Transverse colon (tissue), 4 donors: ENCODE results near the gene C22orf42. TPM values are rescaled to one million over a fixed set of nuclear protein-coding genes. Genes with fewer than 3 reads are reported as not detected.
A peak's percentile ranks its signal among the peaks of the same experiment; 100 is the strongest.

Experiments
- DNase-seq: peaks from one replicate; pipeline ENCODE4 v3.0.0-alpha.2; 2019
- H3K27ac ChIP-seq, 4 donors: fragments of 200-600 bp; sonication (generic); 2 replicates each; pipeline ENCODE4 v1.5.1; 2016 to 2018; ENCODE audit warnings: inconsistent platforms in 4 of 4
- H3K27me3 ChIP-seq: fragments of 200-600 bp; sonication (generic); 2 replicates; pipeline ENCODE4 v1.5.1; 2017; ENCODE audit warnings: inconsistent platforms
- H3K36me3 ChIP-seq, 4 donors: fragments of 200-600 bp; sonication (generic); 2 replicates each; pipeline ENCODE4 v1.5.1; 2017 to 2019; ENCODE audit warnings: inconsistent platforms in 4 of 4
- H3K4me1 ChIP-seq, 4 donors: fragments of 200-600 bp; sonication (generic); 2 replicates each; pipeline ENCODE4 v1.5.1; 2017 to 2020; ENCODE audit warnings: inconsistent platforms in 4 of 4
- H3K4me3 ChIP-seq, 4 donors: fragments of 200-600 bp; sonication (generic); 1 replicate in 1 of 4; 2 replicates in 3 of 4; pipeline versions ENCODE4 v1.5.1 to v1.6.1; 2017 to 2019; ENCODE audit warnings: inconsistent platforms in 4 of 4
- H3K9me3 ChIP-seq, 2 donors: fragments of 200-600 bp; sonication (generic); 2 replicates each; pipeline ENCODE4 v1.5.1; 2017 to 2019; ENCODE audit warnings: inconsistent platforms in 2 of 2
- EP300 ChIP-seq: sonication (generic); formaldehyde crosslinking; IDR thresholded peaks from one replicate; pipeline ENCODE4 v1.6.1; 2017; ENCODE audit warnings: antibody characterized with exemption, low read depth
- POLR2A ChIP-seq: fragments of 450-650 bp; IDR thresholded peaks from one replicate; pipeline ENCODE4 v1.6.1; 2016; ENCODE audit warnings: antibody characterized with exemption, mild to moderate bottlenecking, moderate library complexity
- POLR2AphosphoS5 ChIP-seq, 3 donors: sonication (generic); formaldehyde crosslinking; IDR thresholded peaks; one replicate each; pipeline ENCODE4 v1.6.1; 2016; ENCODE audit warnings: antibody characterized with exemption in 3 of 3
- WGBS, 2 donors: methylation state at CpG; one replicate each; pipeline ENCODE4 v1.1.5; 2018; ENCODE audit warnings: low coverage in 1 of 2; 5-methylcytosine and 5-hydroxymethylcytosine counted together
- in situ Hi-C, 4 donors: fragments of 200-750 bp; cut with MboI; loops; one replicate each; pipeline versions ENCODE4 v1.15.0 to v1.15.1; 2017; ENCODE audit warnings: low sequenced_read_pairs in 3 of 4, low pct_ligation_motif_present in 1 of 4, low pct_unique_long_range_greater_than_20kb in 1 of 4
- intact Hi-C: fragments of 100-400 bp; cut with DNase I; formaldehyde crosslinking; loops from one replicate; pipeline ENCODE4 v1.15.1; 2023; ENCODE audit warnings: low total_unique reads
- total RNA-seq, 4 donors: library from RNA; depleted of rRNA; stranded (reverse); fragments of >200 nt; gene quantifications; one replicate each; pipeline ENCODE4 v1.1.0, GENCODE V29; 2016
- TF ChIP-seq, protein P1 (sequence below), 5 experiments: fragments of 200-600 bp in 3 of 5; fragments of 450-650 bp in 2 of 5; sonication (generic) in 3 of 5; IDR thresholded peaks; 1 replicate in 2 of 5; 2 replicates in 3 of 5; pipeline ENCODE4 v1.5.1; 2016 to 2017; ENCODE audit warnings: antibody characterized with exemption in 5 of 5, inconsistent platforms in 3 of 5, mild to moderate bottlenecking in 2 of 5, moderate library complexity in 1 of 5

C22orf42 gene
- total RNA-seq, 4 donors from 2014 or later: not detected

GRCh38 chr22:32206774-32207758, 48.0 kb upstream of the C22orf42 start:
- peak; percentile 46 for DNase-seq
- no peak overlapping the region for H3K27ac ChIP-seq
- TF ChIP-seq EP300: no peak
- TF ChIP-seq, protein P1, sequence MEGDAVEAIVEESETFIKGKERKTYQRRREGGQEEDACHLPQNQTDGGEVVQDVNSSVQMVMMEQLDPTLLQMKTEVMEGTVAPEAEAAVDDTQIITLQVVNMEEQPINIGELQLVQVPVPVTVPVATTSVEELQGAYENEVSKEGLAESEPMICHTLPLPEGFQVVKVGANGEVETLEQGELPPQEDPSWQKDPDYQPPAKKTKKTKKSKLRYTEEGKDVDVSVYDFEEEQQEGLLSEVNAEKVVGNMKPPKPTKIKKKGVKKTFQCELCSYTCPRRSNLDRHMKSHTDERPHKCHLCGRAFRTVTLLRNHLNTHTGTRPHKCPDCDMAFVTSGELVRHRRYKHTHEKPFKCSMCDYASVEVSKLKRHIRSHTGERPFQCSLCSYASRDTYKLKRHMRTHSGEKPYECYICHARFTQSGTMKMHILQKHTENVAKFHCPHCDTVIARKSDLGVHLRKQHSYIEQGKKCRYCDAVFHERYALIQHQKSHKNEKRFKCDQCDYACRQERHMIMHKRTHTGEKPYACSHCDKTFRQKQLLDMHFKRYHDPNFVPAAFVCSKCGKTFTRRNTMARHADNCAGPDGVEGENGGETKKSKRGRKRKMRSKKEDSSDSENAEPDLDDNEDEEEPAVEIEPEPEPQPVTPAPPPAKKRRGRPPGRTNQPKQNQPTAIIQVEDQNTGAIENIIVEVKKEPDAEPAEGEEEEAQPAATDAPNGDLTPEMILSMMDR (IDR thresholded peaks at IDR 0.05): peak; percentile 47 to 69 (median 58)
- intact Hi-C loops: no loop called here
- in situ Hi-C loops: no loop called here
- no peak overlapping the region for H3K4me3 ChIP-seq
- peaks cover 24% of the 10 kb centered on the region for H3K27me3 ChIP-seq
- peaks cover 0 to 12% (median 7%) of the 10 kb centered on the region in 4 donors for H3K4me1 ChIP-seq
- H3K9me3 ChIP-seq: no peaks in the 10 kb centered on the region
- WGBS, 2 donors: 72 to 80% methylated on average over 1 to 20 of the region's 22 CpGs
- no peaks in the 10 kb centered on the region for H3K36me3 ChIP-seq

GRCh38 chr22:32205974-32206773, 47.1 kb upstream of the C22orf42 start:
- H3K36me3 ChIP-seq: no peaks in the 10 kb centered on the region
- peaks cover 29% of the 10 kb centered on the region for H3K27me3 ChIP-seq
- intact Hi-C loops (no loop called here), in situ Hi-C loops (no loop called here)
- TF ChIP-seq, protein P1 (IDR thresholded peaks at IDR 0.05): no peak
- TF ChIP-seq POLR2AphosphoS5 (IDR thresholded peaks at IDR 0.05) (no peak), EP300 (no peak), POLR2A (no peak)
- H3K4me1 ChIP-seq: peaks cover 0 to 12% (median 7%) of the 10 kb centered on the region in 4 donors
- DNase-seq: no peak
- no peak overlapping the region for H3K4me3 ChIP-seq
- WGBS, 2 donors: 78% methylated on average over 17 of the region's 30 CpGs; no CpG with 5 or more reads in 1 of the 2 donors
- H3K9me3 ChIP-seq: no peaks in the 10 kb centered on the region
- H3K27ac ChIP-seq: no peak overlapping the region

DNA sequence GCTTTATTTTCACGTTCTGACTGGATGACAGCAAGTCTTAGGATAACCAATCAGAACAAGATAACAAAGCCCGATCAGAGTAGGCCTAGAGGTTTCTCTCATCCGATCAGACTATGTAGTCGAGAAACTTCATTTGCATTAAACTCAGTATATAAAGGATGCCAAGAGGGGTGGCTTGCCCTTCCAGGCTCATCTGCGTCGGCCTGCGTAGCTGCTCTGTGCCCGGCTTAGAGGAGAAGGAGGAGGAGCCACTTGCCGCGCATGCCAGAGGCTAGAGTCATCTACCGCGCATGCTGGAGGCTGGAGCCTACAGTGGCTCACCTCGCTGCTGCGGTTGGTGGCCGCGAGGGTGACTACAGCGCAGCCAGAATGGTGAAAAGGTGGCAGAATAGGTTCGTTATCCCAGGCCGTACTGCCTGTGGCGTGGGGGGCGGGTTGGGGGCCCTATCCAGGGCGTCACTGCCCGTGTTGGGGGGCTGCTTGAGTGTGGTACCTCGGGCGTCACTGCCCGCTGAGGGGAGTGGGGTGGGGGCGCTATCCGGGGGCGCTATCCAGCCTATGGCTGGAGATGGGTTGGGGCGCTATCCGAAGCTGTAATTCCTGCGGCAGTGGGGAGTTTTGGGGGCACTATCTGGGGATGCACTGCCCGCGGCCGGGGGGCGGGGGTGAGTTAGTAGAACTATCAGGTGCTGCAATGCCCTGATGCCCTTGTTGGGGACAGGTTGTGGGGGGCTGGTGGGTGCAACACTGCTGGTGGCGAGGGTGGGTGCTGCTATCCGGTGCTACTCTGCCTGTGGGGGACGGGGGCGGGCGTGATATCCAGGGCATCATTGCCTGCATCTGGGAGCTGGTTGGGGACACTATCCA, 46.0 kb upstream of the C22orf42 start, which contains the start of gene RFPL2:
TSS of gene RFPL2 (minus strand) at position 218 of the 867 bp plus-strand sequence. CDS start 2,622 bp downstream, outside the sequence.
- H3K9me3 ChIP-seq: no peaks in the 10 kb centered on the region
- H3K4me3 ChIP-seq: peak within 1 kb of the TSS in 1 of 4 donors; percentile 22
- no peaks in the 10 kb centered on the region for H3K36me3 ChIP-seq
- peaks cover 0 to 12% (median 7%) of the 10 kb centered on the region in 4 donors for H3K4me1 ChIP-seq
- H3K27ac ChIP-seq: no peak within 1 kb of the TSS
- in situ Hi-C loops (no loop called here), intact Hi-C loops (no loop called here)
- H3K27me3 ChIP-seq: peaks cover 29% of the 10 kb centered on the region
- TF ChIP-seq POLR2A (no peak), EP300 (no peak), POLR2AphosphoS5 (IDR thresholded peaks at IDR 0.05) (no peak)
- TF ChIP-seq, protein P1 (IDR thresholded peaks at IDR 0.05): no peak
- WGBS, 2 donors: 38 to 65% methylated on average over 2 to 41 of the region's 41 CpGs
- peak; percentile 32 for DNase-seq
